Frontal cortex (tissue), 4 donors: ENCODE measurements around the gene MGME1. TPM values are rescaled to one million over a fixed set of nuclear protein-coding genes. Genes with fewer than 3 reads are reported as not detected.

Experiments
- DNase-seq, 2 donors: peaks; one replicate each; pipeline ENCODE4 v3.0.0; 2012; ENCODE audit warnings: low spot score in 2 of 2
- FAIRE-seq: peaks from 2 replicates; lab custom pipeline; 2012; peaks lifted over from hg19 to GRCh38; lab: Jason Lieb, UNC
- total RNA-seq: library from RNA; depleted of rRNA; stranded (reverse); fragments of >200 nt; gene quantifications from one replicate; pipeline ENCODE4 v1.2.3, GENCODE V29; 2014
- donor health status: control.
- donor health status: control.
- donor health status: control.

MGME1 gene
- total RNA-seq, 1 donor from 2014 or later = 7.3 TPM

DNA sequence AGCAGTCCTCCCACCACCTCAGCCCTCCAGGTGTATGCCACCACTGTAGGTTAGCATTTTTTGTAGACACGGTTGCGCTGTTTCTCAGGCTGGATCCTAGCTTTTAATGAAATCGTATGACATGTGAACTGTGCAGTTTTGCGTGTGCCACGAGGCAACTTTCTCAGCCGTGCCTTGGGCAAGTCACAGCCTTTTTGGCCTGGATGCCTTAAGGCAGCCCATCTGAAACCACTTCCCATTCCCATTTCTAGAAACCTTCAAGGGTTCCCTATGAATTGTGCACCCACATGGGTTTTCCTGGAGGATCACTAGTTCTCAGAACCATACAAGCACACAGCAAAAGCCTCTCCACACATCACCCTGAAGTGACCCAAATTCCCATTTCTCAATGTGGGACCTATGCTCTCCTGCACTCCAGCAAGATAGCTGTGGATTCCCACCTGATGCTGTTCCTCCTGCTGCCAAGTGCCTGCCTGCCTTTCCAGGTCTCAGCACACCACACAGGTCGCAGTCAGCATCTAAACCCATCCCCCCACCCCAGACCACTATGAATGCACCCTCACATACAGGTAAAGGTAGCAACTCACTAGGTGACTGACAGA is 29.1 kb upstream of the MGME1 start:
- DNase-seq (no peak), FAIRE-seq (no peak)

DNA sequence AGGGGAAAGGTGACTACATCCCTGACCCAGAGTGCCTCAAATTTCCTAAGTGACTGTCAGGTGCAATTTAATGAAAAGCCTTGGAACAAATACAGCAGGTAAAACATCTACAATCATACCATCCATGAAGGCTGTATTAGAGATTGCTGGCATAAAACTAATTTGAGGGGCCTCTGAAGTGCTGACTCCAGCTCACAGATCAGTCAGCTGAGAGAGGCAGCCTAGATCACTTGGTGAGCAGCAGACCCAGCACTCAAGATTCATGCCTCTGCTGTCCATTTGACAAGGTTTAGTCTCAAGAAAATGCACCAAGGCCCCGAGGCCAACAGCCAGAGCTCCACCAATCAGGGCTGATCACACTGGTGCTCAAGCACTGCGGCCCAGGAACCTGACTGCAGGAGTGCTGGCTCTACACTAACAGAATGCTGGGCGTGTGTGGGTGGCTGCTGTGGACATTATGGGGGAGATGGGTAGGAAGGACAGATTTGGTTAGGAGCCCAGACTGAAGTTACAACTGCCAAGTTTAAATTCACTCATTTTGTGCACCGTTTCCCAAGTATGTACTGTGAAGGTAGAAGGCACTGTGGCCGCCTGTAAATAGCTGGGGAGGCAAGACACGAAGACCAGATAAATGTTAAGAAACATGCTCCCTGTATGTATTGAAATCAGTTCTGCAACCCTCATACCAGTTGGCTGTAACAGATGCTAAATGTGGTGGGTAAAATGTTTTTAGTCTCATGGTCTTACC is 28.4 kb upstream of the MGME1 start:
- FAIRE-seq = no peak
- no peak for DNase-seq

GRCh38 chr20:17941087-17941825 is 27.6 kb upstream of the MGME1 start:
- FAIRE-seq (no peak), DNase-seq (no peak)

DNA sequence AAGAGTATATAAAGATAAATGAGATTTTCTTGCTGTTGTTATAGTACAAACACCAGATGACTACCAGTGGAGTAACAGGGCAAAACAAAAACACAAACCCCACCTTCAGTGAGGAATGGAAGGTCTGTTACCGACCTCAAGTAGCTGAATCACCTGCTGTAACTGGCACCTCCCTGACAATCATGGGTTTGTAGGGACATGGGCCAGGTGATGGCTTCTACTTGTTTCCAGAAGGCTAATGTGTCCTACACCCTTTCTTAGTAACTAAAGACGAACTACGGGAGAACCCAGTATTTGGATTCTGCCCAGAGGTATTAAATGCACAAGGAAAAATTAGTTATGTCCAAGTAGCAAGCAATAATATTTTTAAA is 27.0 kb upstream of the MGME1 start:
- FAIRE-seq (no peak), DNase-seq (no peak)

- no peak for DNase-seq
- FAIRE-seq = no peak
Observed at GRCh38 chr20:17943343-17943742, 25.5 kb upstream of the MGME1 start.

GRCh38 chr20:17944854-17945474 is 23.9 kb upstream of the MGME1 start:
- DNase-seq = no peak

GRCh38 chr20:17946040-17946439 is 22.8 kb upstream of the MGME1 start:
- FAIRE-seq (no peak), DNase-seq (no peak)

More at GRCh38 chr20:17944854-17945474, 23.9 kb upstream of the MGME1 start:
- FAIRE-seq = no peak

DNA sequence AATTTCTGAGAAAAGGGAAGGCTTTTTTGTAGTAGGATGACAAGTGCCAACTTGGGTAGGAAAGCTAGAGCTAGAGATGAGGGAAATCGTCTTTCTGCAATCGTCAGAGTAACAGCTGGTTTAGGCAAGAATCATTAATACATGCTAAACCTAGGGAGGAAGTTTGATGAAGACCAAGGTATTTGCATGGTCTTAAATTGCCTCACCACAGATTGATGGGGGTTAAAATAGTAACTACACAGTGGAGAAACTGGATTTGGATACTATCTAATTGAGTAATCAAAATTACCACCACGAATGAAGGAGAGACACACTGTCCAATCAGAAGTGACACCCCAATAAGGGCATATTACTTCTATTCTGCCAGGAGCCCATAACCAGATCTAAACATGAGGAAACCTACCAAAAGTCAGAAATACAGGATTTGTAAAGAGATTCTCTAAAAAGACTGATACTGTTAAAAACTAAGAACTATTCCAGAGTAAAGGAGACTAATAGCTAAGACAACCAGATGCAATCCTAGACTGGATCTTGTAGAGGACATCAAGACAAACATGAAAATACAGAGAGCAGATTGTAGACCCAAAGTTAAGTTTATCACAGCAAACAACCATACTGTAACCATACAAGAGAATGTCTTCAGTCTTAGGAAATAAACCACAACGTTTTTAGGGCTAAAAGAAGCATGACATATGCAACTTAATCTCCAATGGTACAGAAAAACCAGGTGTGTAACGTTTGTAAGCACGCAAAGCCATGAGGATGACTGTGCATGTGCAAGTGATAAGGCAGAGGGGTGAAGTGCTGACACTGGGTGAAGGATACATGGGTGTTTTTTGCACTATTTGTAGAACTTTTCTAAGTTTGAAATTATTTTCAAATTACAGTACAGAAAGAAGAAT is 22.0 kb upstream of the MGME1 start:
- FAIRE-seq (no peak), DNase-seq (no peak)

GRCh38 chr20:17947474-17947815 is 21.4 kb upstream of the MGME1 start:
- FAIRE-seq (no peak), DNase-seq (no peak)

DNA sequence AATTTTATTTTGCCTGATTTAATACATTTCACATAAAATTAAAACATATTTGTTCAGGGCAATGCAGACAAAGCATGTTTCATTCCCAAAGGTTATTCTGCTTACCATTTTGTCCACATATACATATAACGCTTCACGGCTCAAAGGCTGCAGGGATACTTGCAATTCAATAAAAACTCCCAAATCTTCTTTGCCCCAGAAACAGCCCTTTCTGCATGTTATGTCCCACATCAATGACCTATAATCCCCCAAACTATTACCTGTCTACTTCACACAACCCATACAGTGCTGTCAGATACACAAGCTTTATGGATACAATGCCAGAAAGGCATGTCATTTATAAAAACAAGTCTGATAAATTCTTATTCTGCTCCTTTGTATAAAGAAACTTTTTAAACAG is 20.4 kb upstream of the MGME1 start:
- FAIRE-seq = no peak
- no peak for DNase-seq

DNA sequence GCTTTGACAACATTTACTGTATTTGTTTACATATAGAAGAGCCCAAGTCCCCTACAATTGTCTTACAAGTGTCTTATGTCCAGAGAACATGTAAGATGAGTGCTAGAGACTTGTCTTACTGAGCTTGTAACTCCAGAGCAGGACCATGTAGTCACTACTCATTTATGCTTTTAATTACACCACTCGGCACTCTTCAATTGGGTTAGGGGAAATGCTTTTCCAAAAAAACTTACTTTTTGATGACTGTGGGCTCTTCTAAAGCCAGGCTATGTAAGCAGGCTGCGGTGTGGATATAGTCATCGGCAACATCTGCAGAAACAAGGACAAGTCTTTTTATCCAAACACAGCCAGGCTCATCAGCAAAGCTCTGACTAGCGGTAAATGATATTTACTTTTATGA is 18.9 kb upstream of the MGME1 start:
- DNase-seq (no peak), FAIRE-seq (no peak)

DNA sequence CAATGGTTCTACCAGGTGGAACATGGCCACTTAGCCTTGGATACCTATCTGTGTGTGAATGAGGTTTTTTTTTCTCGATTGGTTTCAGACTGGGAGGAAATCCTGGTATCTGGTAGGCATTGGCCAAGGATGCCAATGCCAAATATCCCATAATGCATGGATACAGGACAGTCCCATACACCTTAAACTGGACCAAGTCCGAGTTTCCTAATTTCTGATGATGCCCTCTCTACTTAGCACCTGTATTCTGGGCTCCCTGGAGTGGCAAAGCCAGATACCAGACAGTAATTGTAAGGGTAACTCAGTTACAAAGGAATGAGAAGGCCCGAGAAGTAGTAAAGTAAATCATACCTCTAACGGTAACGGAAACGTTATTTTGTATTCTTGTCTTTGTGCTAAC is 18.1 kb upstream of the MGME1 start:
- FAIRE-seq (no peak), DNase-seq (no peak)

GRCh38 chr20:17951323-17951722 is 17.5 kb upstream of the MGME1 start:
- FAIRE-seq = no peak
- DNase-seq = no peak

DNA sequence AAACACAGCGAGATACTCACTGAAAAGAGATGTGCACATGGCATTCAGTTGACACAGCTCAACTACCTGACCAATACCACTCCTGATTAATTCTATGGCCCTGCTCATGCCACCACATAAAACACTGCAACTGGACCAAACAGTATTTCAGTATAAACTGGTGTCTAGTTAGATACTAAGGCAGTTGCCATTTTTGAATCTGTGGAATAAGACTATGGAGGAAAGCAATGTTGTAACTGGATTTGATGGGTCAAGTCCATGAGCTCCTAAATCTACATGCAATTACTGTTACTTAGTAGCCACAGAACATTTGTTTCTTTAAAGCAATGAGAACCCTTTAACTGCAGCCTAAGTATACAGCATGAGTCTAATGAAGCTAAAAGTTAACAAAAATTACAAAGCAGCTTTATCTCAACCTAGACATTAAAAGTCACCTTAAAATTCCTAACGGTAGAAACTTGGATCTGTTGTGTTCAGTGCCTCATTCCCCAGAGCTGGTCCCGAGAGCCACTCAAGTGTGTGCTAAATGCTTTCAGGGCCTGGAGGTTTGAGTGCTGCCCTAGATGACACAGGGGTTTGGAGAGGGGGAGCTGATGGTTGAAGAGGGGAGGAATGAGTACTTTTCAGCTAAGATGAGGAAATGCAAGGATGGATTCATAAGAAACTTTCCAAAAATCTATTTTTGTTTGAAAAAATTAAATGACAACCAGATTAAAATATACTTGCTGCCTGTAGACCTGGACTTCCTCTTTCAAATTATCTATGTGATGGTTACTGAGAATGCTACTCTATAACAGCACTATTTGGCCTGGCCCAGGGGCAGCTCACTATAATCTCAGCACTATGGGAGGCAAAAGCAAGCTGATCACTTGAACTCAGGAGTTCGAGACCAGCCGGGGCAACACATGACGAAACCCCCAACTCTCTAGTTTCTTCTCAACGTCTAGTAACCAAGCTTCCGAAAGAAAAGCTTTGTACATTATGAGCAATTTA is 15.8 kb upstream of the MGME1 start:
- FAIRE-seq = no peak

DNA sequence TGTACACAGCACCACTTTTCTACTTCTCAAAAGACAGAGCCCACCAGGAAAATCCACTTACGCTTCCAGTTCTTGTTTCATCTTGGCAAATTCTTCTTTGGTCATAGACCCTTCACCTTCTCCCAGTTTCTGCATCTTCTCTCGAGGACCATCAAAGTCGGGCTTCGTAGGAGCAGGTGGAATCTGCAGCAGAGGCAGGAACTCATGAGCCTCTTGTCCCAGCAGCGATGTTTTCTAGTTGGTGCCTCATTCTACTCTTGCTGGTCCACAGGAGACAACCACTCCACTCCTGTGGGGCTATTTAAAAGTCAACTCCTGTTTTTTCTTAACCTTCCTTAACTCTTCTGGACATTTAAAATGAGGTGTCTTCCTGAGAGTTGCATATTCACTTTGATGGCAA is 14.9 kb upstream of the MGME1 start:
- no peak for FAIRE-seq
- DNase-seq = no peak

More for the DNA sequence above, 15.8 kb upstream of the MGME1 start:
- DNase-seq = no peak

- no peak for FAIRE-seq
Observed at GRCh38 chr20:17955302-17955701, 13.5 kb upstream of the MGME1 start.

DNA sequence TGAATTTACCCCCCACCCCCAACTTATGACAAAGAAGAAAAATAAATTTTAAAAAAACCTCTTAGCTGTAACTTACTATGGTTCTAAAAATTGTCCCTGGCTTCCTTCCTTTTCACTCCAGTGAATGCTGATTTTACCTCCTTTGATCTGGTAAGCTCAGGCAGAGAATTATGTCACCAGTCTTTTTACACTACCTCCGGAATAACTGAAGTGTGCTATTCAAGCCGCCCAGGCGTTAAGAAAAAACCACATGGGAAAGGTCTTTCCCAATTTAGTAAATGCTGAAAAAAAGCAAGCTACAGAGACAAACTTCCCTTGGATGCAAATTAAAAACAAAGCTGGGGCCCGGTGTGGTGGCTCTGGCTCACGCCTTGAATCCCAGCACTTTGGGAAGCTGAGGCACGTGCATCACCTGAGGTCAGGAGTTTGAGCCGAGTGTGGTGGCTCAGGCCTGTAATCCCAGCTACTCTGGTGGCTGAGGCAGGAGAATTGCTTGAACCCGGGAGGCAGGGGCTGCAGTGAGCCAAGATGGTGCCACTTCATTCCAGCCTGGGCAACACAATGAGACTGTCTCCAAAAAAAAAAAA is 12.6 kb upstream of the MGME1 start:
- DNase-seq = no peak
- no peak for FAIRE-seq

More at GRCh38 chr20:17955302-17955701, 13.5 kb upstream of the MGME1 start:
- no peak for DNase-seq
